GM12872 (cell line): ENCODE results near the gene NOXA1.

ENCODE experiments used
- TF ChIP-seq, protein P1 (sequence below): IDR thresholded peaks from 3 replicates; pipeline ENCODE4 v1.5.1; 2011; ENCODE audit warnings: low read depth, mild to moderate bottlenecking, low read length, moderate library complexity; ENCODE audit not compliant: insufficient read depth

Gene NOXA1

DNA sequence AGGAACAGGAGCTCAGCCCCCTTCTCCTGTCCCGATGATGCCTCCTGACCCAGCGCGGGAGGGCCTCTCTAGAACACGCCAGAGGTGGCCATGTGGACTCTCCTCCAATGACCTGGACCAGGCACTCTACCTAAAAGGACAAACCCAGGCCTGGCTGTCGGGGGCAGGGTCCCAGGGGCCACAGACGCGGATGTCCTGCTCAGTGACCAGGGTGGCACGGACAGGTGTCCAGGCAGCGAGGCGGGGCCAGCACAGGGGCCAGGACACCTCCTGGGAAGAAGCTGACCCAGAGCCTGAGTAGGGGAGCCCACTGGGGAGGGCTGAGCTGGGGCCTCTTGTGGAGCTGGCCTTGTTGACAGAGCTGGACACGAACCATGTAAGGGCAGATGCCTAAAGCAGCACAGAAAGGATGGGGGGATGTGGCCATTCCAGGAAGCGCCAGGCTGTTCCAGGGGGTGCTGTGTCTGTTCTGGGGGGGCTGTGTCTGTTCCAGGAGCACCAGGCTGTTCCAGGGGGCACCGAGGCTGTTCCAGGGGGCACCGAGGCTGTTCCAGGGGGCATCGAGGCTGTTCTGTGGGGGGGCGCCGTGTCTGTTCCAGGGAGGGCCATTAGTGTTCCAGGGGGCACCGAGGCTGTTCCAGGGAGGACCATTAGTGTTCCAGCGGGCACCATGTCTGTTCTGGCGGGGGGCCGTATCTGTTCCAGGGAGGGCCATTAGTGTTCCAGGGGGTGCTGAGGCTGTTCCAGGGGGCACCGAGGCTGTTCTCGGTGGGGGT is 30.8 kb upstream of the NOXA1 start:
- TF ChIP-seq, protein P1, sequence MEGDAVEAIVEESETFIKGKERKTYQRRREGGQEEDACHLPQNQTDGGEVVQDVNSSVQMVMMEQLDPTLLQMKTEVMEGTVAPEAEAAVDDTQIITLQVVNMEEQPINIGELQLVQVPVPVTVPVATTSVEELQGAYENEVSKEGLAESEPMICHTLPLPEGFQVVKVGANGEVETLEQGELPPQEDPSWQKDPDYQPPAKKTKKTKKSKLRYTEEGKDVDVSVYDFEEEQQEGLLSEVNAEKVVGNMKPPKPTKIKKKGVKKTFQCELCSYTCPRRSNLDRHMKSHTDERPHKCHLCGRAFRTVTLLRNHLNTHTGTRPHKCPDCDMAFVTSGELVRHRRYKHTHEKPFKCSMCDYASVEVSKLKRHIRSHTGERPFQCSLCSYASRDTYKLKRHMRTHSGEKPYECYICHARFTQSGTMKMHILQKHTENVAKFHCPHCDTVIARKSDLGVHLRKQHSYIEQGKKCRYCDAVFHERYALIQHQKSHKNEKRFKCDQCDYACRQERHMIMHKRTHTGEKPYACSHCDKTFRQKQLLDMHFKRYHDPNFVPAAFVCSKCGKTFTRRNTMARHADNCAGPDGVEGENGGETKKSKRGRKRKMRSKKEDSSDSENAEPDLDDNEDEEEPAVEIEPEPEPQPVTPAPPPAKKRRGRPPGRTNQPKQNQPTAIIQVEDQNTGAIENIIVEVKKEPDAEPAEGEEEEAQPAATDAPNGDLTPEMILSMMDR = no peak

DNA sequence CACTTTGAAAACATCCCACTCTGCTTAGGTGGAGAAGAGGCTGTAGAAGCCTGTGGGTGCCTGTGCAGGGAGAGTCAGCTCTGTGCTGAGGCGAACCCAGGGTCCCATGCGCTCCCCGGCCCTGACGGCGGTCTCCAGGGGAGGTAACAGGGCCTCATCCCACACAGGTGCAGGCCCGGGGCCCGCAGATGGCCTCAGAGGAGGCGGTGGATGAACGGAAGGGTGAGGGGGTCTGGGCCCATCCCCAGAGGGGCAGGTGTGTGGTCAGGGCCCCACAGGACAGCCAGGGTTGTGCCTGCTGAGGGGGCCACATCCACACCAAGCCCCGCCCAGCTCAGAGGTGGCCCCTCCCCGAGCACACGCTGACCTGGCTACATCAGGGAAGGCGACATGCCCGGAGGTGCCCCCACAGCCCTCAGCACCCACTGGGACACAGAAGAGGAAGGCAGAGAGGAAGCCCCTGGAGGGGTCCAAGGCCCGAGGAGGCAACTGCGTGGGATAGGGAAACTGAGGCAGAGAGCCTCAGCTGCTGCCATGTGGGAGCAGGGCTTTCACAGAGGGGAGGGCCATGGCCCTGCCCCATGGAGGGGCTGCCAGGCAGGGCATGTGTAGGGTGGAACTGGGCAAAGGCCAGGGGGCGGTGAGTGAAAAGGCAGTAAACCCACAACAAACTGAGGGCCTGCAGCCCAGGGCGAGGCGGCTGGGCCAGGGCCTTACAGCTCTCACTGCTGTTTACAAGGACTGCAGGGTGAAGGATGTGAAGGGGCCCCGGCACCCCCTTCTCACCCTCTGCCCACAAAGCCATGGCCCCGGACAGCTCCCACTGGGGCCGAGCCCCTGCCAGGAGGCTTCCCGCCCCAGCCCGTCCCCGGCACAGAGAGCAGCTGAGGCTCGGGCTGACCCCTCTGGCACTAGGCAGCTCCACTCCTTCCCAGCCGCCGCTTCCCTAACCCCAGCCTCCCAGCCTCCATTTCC is 29.7 kb upstream of the NOXA1 start:
- TF ChIP-seq, protein P1 = no peak

DNA sequence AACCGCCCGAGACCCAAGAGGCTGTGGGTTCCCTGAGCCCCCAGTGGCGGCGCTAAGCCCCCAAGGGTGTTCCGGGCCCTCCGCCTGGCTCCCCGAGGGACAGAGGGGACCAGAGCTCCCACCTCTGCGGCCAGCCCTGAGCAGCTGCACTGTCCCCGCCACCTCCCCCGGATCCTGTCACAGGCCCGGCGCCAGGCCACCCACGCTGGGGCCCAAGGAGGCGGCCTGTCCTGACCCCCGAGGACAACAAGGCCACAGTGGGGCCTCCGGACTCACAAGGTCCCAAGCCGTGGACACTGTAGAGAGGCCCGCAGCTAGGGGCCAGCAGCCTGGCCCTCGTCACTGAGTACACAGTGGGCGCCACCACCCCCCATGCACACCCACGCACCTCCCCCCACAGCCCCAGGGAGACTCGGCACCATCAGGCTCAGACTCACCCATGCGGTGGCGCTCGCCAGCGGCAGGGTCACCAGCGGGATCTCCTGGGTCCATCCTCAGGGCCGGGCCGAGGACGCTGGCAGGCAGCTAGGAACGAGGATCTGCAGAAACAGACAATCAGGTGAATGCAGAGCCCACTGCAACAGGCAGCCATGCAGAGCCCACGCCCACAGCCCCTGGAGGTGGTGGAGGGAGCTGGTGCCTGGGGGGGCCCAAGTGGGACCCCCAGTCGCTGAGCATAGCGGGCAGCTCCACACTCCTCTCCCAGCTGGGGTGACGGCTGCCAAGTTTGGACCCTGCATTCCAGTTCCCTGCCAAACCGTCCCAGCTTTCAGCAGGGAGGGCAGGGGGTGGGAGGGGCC is 28.1 kb upstream of the NOXA1 start:
- TF ChIP-seq, protein P1 = no peak

DNA sequence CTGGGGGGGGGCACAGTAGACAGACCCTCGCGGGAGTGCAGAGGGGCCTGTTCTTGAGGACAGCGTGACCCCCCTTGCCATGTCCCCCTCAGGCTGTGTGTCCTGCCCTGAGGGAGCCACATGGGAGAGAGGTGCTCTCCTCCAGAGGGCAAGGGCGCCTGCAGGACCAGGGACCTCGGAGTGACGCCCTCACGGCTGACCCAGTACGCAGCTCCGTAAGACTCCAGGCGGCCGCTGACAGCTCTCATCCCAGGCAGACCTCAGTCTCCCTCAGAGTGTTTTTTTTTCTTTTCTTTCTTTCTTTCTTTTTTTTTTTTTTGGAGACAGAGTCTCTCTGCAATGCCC is 27.6 kb upstream of the NOXA1 start:
- TF ChIP-seq, protein P1 = no peak

- TF ChIP-seq, protein P1 = no peak
These were observed 27.0 kb upstream of the NOXA1 start for GRCh38 chr9:137396227-137396626.

GRCh38 chr9:137396634-137397367 is 26.4 kb upstream of the NOXA1 start:
- TF ChIP-seq, protein P1 = no peak
